Measurements from ENCODE around the gene EPAS1.

GRCh38 chr2:46303822-46304221, 6.6 kb downstream of the EPAS1 start:
- TF ChIP-seq CTCF (conservative IDR thresholded peaks at IDR 0.05) (no peak), ZFX (IDR thresholded peaks at IDR 0.05) (no peak)
